ENCODE results near the gene TAF12. TPM values are rescaled to one million over a fixed set of nuclear protein-coding genes. Genes with fewer than 3 reads are reported as not detected.

The TAF12 gene
- total and polyA plus RNA-seq, 3 donors from 2014 or later, result 25.7 to 41.1 (median 37.3) TPM

GRCh38 chr1:28642056-28642846, 616 bp downstream of the TAF12 start:
- peak overlapping the region; percentile 80 to 88 for H3K27ac ChIP-seq
- no peaks in the 10 kb centered on the region for H3K27me3 ChIP-seq
- intact Hi-C loops (cut with DNase I; ENCODE audit: low total_unique reads), result no loop called here
- no peaks in the 10 kb centered on the region for H3K36me3 ChIP-seq (ENCODE audit: low read depth, missing control alignments)
- no peaks in the 10 kb centered on the region for H3K9me3 ChIP-seq
- peak; percentile 30 for DNase-seq
- H3K4me1 ChIP-seq, result no peaks in the 10 kb centered on the region
- 0 to 1% methylated on average over 26 of the region's 26 CpGs for WGBS, 2 donors
- TF ChIP-seq, protein P1, sequence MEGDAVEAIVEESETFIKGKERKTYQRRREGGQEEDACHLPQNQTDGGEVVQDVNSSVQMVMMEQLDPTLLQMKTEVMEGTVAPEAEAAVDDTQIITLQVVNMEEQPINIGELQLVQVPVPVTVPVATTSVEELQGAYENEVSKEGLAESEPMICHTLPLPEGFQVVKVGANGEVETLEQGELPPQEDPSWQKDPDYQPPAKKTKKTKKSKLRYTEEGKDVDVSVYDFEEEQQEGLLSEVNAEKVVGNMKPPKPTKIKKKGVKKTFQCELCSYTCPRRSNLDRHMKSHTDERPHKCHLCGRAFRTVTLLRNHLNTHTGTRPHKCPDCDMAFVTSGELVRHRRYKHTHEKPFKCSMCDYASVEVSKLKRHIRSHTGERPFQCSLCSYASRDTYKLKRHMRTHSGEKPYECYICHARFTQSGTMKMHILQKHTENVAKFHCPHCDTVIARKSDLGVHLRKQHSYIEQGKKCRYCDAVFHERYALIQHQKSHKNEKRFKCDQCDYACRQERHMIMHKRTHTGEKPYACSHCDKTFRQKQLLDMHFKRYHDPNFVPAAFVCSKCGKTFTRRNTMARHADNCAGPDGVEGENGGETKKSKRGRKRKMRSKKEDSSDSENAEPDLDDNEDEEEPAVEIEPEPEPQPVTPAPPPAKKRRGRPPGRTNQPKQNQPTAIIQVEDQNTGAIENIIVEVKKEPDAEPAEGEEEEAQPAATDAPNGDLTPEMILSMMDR (IDR thresholded peaks at IDR 0.05), result no peak
- no peak for TF ChIP-seq POLR2A (IDR thresholded peaks at IDR 0.05)
- peak overlapping the region; percentile 66 to 86 for H3K4me3 ChIP-seq

- Histone ChIP-seq H3K27ac (no peak overlapping the region), H3K4me3 (no peak overlapping the region), H3K9me3 (no peaks in the 10 kb centered on the region), H3K36me3 (ENCODE audit: low read depth, missing control alignments) (no peaks in the 10 kb centered on the region), H3K27me3 (no peaks in the 10 kb centered on the region), H3K4me1 (no peaks in the 10 kb centered on the region)
- 93 to 100% methylated on average over 1 of the region's 1 CpG for WGBS, 2 donors
- intact Hi-C loops (cut with DNase I; ENCODE audit: low total_unique reads), result no loop called here
- DNase-seq, result no peak
- TF ChIP-seq POLR2A (IDR thresholded peaks at IDR 0.05), result no peak
- TF ChIP-seq, protein P1 (IDR thresholded peaks at IDR 0.05), result no peak
These were observed 2.1 kb downstream of the TAF12 start for GRCh38 chr1:28640766-28641165.

DNA sequence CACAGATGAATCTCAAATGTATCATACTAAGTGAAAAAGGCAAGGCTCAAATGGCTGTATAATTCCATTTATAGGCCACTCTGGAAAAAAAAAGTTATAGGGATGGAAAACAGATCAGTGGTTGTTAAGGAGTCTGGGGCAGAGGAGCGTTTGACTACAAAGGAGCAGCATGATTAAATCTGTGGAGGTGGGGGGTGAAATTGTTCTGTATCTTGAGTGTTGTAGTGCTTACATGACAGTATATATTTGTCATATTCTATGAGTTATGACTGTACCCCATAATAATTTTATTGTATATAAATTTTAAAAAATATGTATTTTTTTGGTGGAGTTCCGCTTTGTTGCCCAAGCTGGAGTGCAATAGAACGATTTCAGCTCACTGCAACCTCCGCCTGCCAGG, 10.3 kb downstream of the TAF12 start:
- no peak for DNase-seq
- H3K27me3 ChIP-seq, result no peaks in the 10 kb centered on the region
- no peak for TF ChIP-seq POLR2A (IDR thresholded peaks at IDR 0.05)
- TF ChIP-seq, protein P1 (IDR thresholded peaks at IDR 0.05), result no peak
- H3K9me3 ChIP-seq, result no peaks in the 10 kb centered on the region
- intact Hi-C loops (cut with DNase I; ENCODE audit: low total_unique reads), result no loop called here
- H3K36me3 ChIP-seq (ENCODE audit: low read depth, missing control alignments), result no peaks in the 10 kb centered on the region
- 93 to 95% methylated on average over 4 of the region's 4 CpGs for WGBS, 2 donors
- no peak overlapping the region for H3K4me3 ChIP-seq
- H3K27ac ChIP-seq, result no peak overlapping the region
- H3K4me1 ChIP-seq, result no peaks in the 10 kb centered on the region

GRCh38 chr1:28631713-28632112, 11.2 kb downstream of the TAF12 start:
- 97% methylated on average over 1 of the region's 1 CpG for WGBS, 2 donors

GRCh38 chr1:28613175-28613574, 29.7 kb downstream of the TAF12 start:
- intact Hi-C loops (cut with DNase I; ENCODE audit: low total_unique reads), result no loop called here
- H3K9me3 ChIP-seq, result no peaks in the 10 kb centered on the region
- no peak for DNase-seq
- H3K27ac ChIP-seq, result no peak overlapping the region
- no peaks in the 10 kb centered on the region for H3K4me1 ChIP-seq
- H3K36me3 ChIP-seq (ENCODE audit: low read depth, missing control alignments), result no peaks in the 10 kb centered on the region
- TF ChIP-seq, protein P1 (IDR thresholded peaks at IDR 0.05), result no peak
- WGBS, 2 donors, result 91 to 93% methylated on average over 5 of the region's 5 CpGs
- no peak overlapping the region for H3K4me3 ChIP-seq
- no peaks in the 10 kb centered on the region for H3K27me3 ChIP-seq

More at GRCh38 chr1:28631713-28632112, 11.2 kb downstream of the TAF12 start:
- Histone ChIP-seq H3K27ac (no peak overlapping the region), H3K9me3 (no peaks in the 10 kb centered on the region), H3K4me1 (no peaks in the 10 kb centered on the region), H3K27me3 (no peaks in the 10 kb centered on the region), H3K36me3 (ENCODE audit: low read depth, missing control alignments) (no peaks in the 10 kb centered on the region), H3K4me3 (no peak overlapping the region)
- no peak for DNase-seq
- intact Hi-C loops (cut with DNase I; ENCODE audit: low total_unique reads), result no loop called here
- TF ChIP-seq POLR2A (IDR thresholded peaks at IDR 0.05), result no peak
